Right lung (tissue), 10 donors: ENCODE data around the gene BANF2. TPM values are rescaled to one million over a fixed set of nuclear protein-coding genes. Genes with fewer than 3 reads are reported as not detected.
"Not testable (repeated sequence)": the region's sequence is repeated elsewhere in the genome, so short reads cannot be mapped to it uniquely, and the experiment has no call there.

Experiments
- DNase-seq, 2 donors: peaks; one replicate each; pipeline ENCODE4 v3.0.0-alpha.2; 2013
- long read RNA-seq, 8 donors: transcript quantifications; one replicate each; lab custom pipeline, GENCODE V29; 2026
- polyA plus RNA-seq, 5 donors: library from polyadenylated mRNA; unstranded; fragments of 120-200 nt; gene quantifications; one replicate each; pipeline versions ENCODE4 v1.2.1 to v1.2.3, GENCODE V29; 2013; ENCODE audit warnings: inconsistent platforms in 1 of 5, low replicate concordance in 1 of 5; ENCODE audit not compliant: insufficient read length in 5 of 5, insufficient read depth in 1 of 5

The BANF2 gene
- polyA plus RNA-seq, result not detected
- long read RNA-seq, donor 1, result 0 reads
- long read RNA-seq, donor 2, result 0 reads
- long read RNA-seq, donor 3, result 0 reads
- long read RNA-seq, donor 4, result 0 reads
- long read RNA-seq, donor 5, result 0 reads
- long read RNA-seq, donor 6, result 0 reads
- long read RNA-seq, donor 7, result 0 reads
- long read RNA-seq, donor 8, result 0 reads

GRCh38 chr20:17699931-17700351, at the start of gene BANF2:
BANF2 (plus strand) TSS chr20:17699966; CDS start chr20:17725026, 25,060 bp downstream.
- DNase-seq, result no peak

GRCh38 chr20:17650301-17651128, 49.3 kb upstream of the BANF2 start:
- DNase-seq, result no peak

- no peak for DNase-seq
These were observed 48.5 kb upstream of the BANF2 start for GRCh38 chr20:17651129-17651759.

GRCh38 chr20:17651760-17652388, 47.9 kb upstream of the BANF2 start:
- DNase-seq, result peak; percentile 41 to 50

- DNase-seq, result no peak
These were observed 47.4 kb upstream of the BANF2 start for GRCh38 chr20:17652411-17652810.

- DNase-seq, result no peak
These were observed 45.7 kb upstream of the BANF2 start for GRCh38 chr20:17653835-17654648.

- DNase-seq, result no peak
These were observed 45.0 kb upstream of the BANF2 start for GRCh38 chr20:17654649-17655285.

GRCh38 chr20:17655286-17655651, 44.5 kb upstream of the BANF2 start:
- DNase-seq, result no peak

GRCh38 chr20:17655865-17656479, 43.8 kb upstream of the BANF2 start:
- DNase-seq, result no peak

- no peak for DNase-seq
These were observed 42.5 kb upstream of the BANF2 start for GRCh38 chr20:17657079-17657825.

GRCh38 chr20:17657898-17658647, 41.7 kb upstream of the BANF2 start:
- no peak for DNase-seq

- no peak for DNase-seq
These were observed 41.1 kb upstream of the BANF2 start for GRCh38 chr20:17658648-17658993.

- DNase-seq, result not testable (repeated sequence)
These were observed 40.4 kb upstream of the BANF2 start for GRCh38 chr20:17659344-17659743.

- DNase-seq, result no peak
These were observed 40.0 kb upstream of the BANF2 start for GRCh38 chr20:17659801-17660200.

GRCh38 chr20:17660667-17661066, 39.1 kb upstream of the BANF2 start:
- no peak for DNase-seq

- no peak for DNase-seq
These were observed 38.5 kb upstream of the BANF2 start for GRCh38 chr20:17661121-17661744.

GRCh38 chr20:17662333-17663039, 37.3 kb upstream of the BANF2 start:
- DNase-seq, result no peak

- DNase-seq, result no peak
These were observed 36.7 kb upstream of the BANF2 start for GRCh38 chr20:17663040-17663399.
